GM23248 (cell line): ENCODE measurements around the gene CLDN2. TPM values are rescaled to one million over a fixed set of nuclear protein-coding genes. Genes with fewer than 3 reads are reported as not detected.

Experiments used
- DNase-seq: peaks from one replicate; pipeline ENCODE4 v3.0.0-alpha.2; 2015
- H2AFZ ChIP-seq: fragments of 200-600 bp; sonication (generic); 2 replicates; pipeline ENCODE4 v1.6.1; 2016; ENCODE audit warnings: antibody characterized with exemption
- H3F3A ChIP-seq: fragments of 200-600 bp; sonication (generic); 2 replicates; pipeline ENCODE4 v1.6.1; 2016; ENCODE audit warnings: mild to moderate bottlenecking, antibody characterized with exemption, mixed run types; ENCODE audit not compliant: insufficient read depth
- H3K27ac ChIP-seq: fragments of 200-600 bp; sonication (generic); 2 replicates; pipeline ENCODE4 v1.5.1; 2016; ENCODE audit warnings: mild to moderate bottlenecking
- H3K27me3 ChIP-seq: fragments of 200-600 bp; sonication (generic); replicated peaks from 2 replicates; pipeline ENCODE4 v1.6.1; 2016; ENCODE audit warnings: mild to moderate bottlenecking; ENCODE audit not compliant: insufficient read depth
- H3K36me3 ChIP-seq: fragments of 200-600 bp; sonication (generic); 2 replicates; pipeline ENCODE4 v1.6.1; 2016; ENCODE audit warnings: low read depth, mild to moderate bottlenecking
- H3K4me1 ChIP-seq: fragments of 200-600 bp; sonication (generic); 2 replicates; pipeline ENCODE4 v1.6.1; 2016; ENCODE audit warnings: mild to moderate bottlenecking; ENCODE audit not compliant: insufficient read depth
- H3K4me2 ChIP-seq: fragments of 200-600 bp; sonication (generic); one replicate; pipeline ENCODE4 v1.6.1; 2016; ENCODE audit warnings: mild to moderate bottlenecking; ENCODE audit not compliant: unreplicated experiment
- H3K4me3 ChIP-seq: fragments of 200-600 bp; sonication (generic); 2 replicates; pipeline ENCODE4 v1.5.1; 2016; ENCODE audit warnings: mild to moderate bottlenecking
- H3K79me2 ChIP-seq: fragments of 200-600 bp; sonication (generic); 2 replicates; pipeline ENCODE4 v1.6.1; 2016; ENCODE audit warnings: mild to moderate bottlenecking; ENCODE audit not compliant: insufficient read depth
- H3K9ac ChIP-seq: fragments of 200-600 bp; sonication (generic); 2 replicates; pipeline ENCODE4 v1.6.1; 2016; ENCODE audit warnings: mild to moderate bottlenecking
- H3K9me2 ChIP-seq: fragments of 200-600 bp; sonication (generic); 2 replicates; pipeline ENCODE4 v1.6.1; 2016; ENCODE audit warnings: mixed run types, mild to moderate bottlenecking, moderate library complexity; ENCODE audit not compliant: insufficient read depth
- H3K9me3 ChIP-seq: fragments of 200-600 bp; sonication (generic); one replicate; pipeline ENCODE4 v1.6.1; 2017; ENCODE audit warnings: low read depth
- H4K20me1 ChIP-seq: fragments of 200-600 bp; sonication (generic); 2 replicates; pipeline ENCODE4 v1.6.0; 2016; ENCODE audit not compliant: insufficient read depth
- EZH2 ChIP-seq: fragments of 200-600 bp; sonication (generic); IDR thresholded peaks from 2 replicates; pipeline ENCODE4 v1.6.1; 2018; ENCODE audit warnings: antibody characterized with exemption, mild to moderate bottlenecking; ENCODE audit not compliant: insufficient read depth, poor library complexity, severe bottlenecking
- EZH2phosphoT487 ChIP-seq: fragments of 200-600 bp; sonication (generic); IDR thresholded peaks from 2 replicates; pipeline ENCODE4 v1.6.1; 2018; ENCODE audit warnings: antibody characterized with exemption, moderate library complexity, mild to moderate bottlenecking, low read depth; ENCODE audit not compliant: insufficient read depth
- WGBS, 2 experiments: methylation state at CpG; one replicate each; pipeline ENCODE4 v1.1.6; 2015 to 2017; ENCODE audit warnings: low lambda C conversion rate in 2 of 2, low coverage in 1 of 2; ENCODE audit errors: missing lambda C conversion rate in 2 of 2; 5-methylcytosine and 5-hydroxymethylcytosine counted together
- in situ Hi-C: fragments of 300-500 bp; cut with MboI; formaldehyde crosslinking; loops from 2 replicates; pipeline ENCODE4 v1.15.0; 2020
- polyA plus RNA-seq: library from polyadenylated mRNA; unstranded; fragments of >200 nt; fragmentation: Nextera tagmentation; extraction: Ambion mirVana; gene quantifications from 2 replicates; pipeline ENCODE4 v1.2.1, GENCODE V29; 2016
- total RNA-seq: library from RNA; depleted of rRNA; stranded (reverse); fragments of >200 nt; shearing (Covaris generic); gene quantifications from 2 replicates; pipeline ENCODE4 v1.2.3, GENCODE V29; 2014

CLDN2 gene
- total and polyA plus RNA-seq, 2 experiments from 2014 or later = not detected

DNA sequence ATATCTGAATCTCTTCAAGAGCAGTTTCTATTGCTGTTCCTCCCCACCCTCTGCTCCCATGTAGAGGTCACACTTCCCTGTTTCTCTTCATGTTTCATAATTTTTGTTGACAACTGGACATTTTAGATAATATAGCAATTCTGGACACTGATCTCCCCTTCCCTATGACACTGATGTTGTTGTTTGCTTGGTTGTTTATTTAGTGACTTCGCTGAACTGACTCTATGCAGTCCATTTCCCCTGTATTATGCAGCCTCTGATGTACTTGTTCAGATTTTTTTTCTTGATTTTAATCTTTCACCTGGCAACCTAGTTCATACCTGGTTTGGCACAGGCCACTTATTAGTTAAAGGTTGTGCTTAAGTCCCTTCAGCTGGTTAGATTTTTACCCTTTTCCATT is 29.2 kb downstream of the CLDN2 start:
- no peaks in the 10 kb centered on the region for H3K9me3 ChIP-seq
- TF ChIP-seq EZH2phosphoT487 = no peak
- no peak for TF ChIP-seq EZH2

DNA sequence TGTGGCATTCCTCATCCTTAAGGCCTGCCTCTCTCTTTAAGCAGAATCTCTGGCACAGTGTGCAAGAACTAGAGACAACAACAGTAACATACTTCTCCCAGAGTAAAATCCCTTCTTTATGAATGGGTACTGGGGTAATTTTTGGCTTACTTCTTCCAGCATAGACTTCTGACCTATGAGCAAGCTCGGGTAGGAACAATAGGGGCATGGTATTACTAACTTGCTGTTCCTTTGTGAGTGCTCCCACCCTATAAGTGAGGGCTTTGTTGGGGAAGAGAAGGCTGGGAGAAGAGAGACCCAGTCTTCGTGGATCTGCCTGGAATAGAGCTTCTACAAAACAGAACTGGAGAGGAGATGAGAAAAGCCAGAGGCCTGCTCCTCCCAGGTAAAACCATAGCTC is 30.2 kb downstream of the CLDN2 start:
- Histone ChIP-seq H3K27ac (no peak overlapping the region), H3K9ac (no peak overlapping the region), H2AFZ (no peak overlapping the region), H3K4me1 (peaks cover 11% of the 10 kb centered on the region), H3K79me2 (no peaks in the 10 kb centered on the region), H3F3A (no peaks in the 10 kb centered on the region), H3K27me3 (no peaks in the 10 kb centered on the region), H4K20me1 (no peaks in the 10 kb centered on the region), H3K9me2 (no peaks in the 10 kb centered on the region), H3K4me2 (no peak overlapping the region), H3K4me3 (no peak overlapping the region), H3K36me3 (no peaks in the 10 kb centered on the region), H3K9me3 (no peaks in the 10 kb centered on the region)
- WGBS, 2 experiments = 100% methylated on average over 2 of the region's 2 CpGs
- TF ChIP-seq EZH2phosphoT487 (no peak), EZH2 (no peak)
- in situ Hi-C loops = no loop called here
- DNase-seq = no peak

More for the DNA sequence above, 29.2 kb downstream of the CLDN2 start:
- Histone ChIP-seq H3F3A (no peaks in the 10 kb centered on the region), H3K9me2 (no peaks in the 10 kb centered on the region), H3K27me3 (no peaks in the 10 kb centered on the region), H2AFZ (no peak overlapping the region), H3K27ac (no peak overlapping the region), H3K4me2 (no peak overlapping the region), H3K79me2 (no peaks in the 10 kb centered on the region), H3K4me3 (no peak overlapping the region), H3K4me1 (peaks cover 1% of the 10 kb centered on the region; the same call in 1 of the 2 replicates), H3K9ac (no peak overlapping the region), H3K36me3 (no peaks in the 10 kb centered on the region), H4K20me1 (no peaks in the 10 kb centered on the region)
- 92 to 100% methylated on average over 1 of the region's 1 CpG for WGBS, 2 experiments
- no peak for DNase-seq
- in situ Hi-C loops = no loop called here

DNA sequence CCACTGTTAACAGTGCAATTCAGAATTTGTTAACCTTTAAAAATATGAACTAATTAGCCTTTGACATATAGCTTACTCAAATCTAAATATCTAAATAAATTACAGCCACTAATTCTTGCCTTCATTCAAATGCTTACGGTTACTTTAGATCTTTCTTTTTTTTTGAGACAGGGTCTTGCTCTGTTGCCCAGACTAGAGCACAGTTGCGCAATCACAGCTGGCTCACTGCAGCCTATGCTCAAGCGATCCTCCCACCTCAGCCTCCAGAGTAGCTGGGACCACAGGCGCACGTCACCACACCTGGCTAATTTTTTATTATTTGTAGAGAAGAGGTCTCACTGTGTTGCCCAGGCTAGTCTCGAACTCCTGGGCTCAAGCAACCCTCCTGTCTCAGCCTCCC is 31.0 kb downstream of the CLDN2 start:
- H4K20me1 ChIP-seq = no peaks in the 10 kb centered on the region
- in situ Hi-C loops = no loop called here
- no peaks in the 10 kb centered on the region for H3K27me3 ChIP-seq
- no peaks in the 10 kb centered on the region for H3K79me2 ChIP-seq
- no peak for DNase-seq
- H3K4me2 ChIP-seq = no peak overlapping the region
- H3K4me1 ChIP-seq = peaks cover 14% of the 10 kb centered on the region
- H3K9ac ChIP-seq = no peak overlapping the region
- H3K9me3 ChIP-seq = no peaks in the 10 kb centered on the region
- H3F3A ChIP-seq = no peaks in the 10 kb centered on the region
- no peaks in the 10 kb centered on the region for H3K9me2 ChIP-seq
- no peak overlapping the region for H2AFZ ChIP-seq
- WGBS, 2 experiments = 94 to 99% methylated on average over 6 of the region's 6 CpGs
- H3K36me3 ChIP-seq = no peaks in the 10 kb centered on the region
- TF ChIP-seq EZH2 (no peak), EZH2phosphoT487 (no peak)
- no peak overlapping the region for H3K27ac ChIP-seq
- H3K4me3 ChIP-seq = no peak overlapping the region

GRCh38 chrX:106952089-106952488 is 31.9 kb downstream of the CLDN2 start:
- Histone ChIP-seq H4K20me1 (no peaks in the 10 kb centered on the region), H3K4me1 (peaks cover 14% of the 10 kb centered on the region), H3K79me2 (no peaks in the 10 kb centered on the region), H3F3A (no peaks in the 10 kb centered on the region), H3K9me2 (no peaks in the 10 kb centered on the region), H3K4me3 (no peak overlapping the region), H3K9me3 (no peaks in the 10 kb centered on the region), H3K9ac (no peak overlapping the region), H3K27ac (no peak overlapping the region), H3K36me3 (no peaks in the 10 kb centered on the region), H3K27me3 (no peaks in the 10 kb centered on the region), H3K4me2 (no peak overlapping the region), H2AFZ (no peak overlapping the region)
- TF ChIP-seq EZH2 (no peak), EZH2phosphoT487 (no peak)
- in situ Hi-C loops = no loop called here
- 92 to 94% methylated on average over 3 of the region's 3 CpGs for WGBS, 2 experiments
- no peak for DNase-seq

DNA sequence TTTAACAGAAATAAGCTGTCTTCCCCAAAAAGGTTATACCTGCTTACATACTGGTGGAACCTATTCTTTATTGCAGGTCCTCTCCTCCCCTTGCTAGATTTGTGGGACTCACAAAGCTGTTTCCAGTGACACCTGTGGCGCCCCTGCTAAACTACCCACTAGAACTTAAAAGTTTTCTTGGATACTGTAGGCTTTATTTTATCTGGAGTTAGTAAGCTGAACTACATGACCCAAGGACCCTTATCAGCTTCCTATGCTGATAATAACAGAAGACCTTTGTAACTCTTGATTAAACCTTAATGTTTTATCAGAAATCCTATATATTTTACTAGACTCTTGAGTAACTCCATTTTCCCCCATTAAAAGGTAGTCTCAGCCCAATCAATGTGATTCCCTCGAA is 32.3 kb downstream of the CLDN2 start:
- Histone ChIP-seq H3K4me2 (no peak overlapping the region), H3K4me3 (no peak overlapping the region), H3K9me2 (no peaks in the 10 kb centered on the region), H3K27ac (no peak overlapping the region), H3K79me2 (no peaks in the 10 kb centered on the region), H3K4me1 (peaks cover 14% of the 10 kb centered on the region), H3K27me3 (no peaks in the 10 kb centered on the region), H3K9me3 (no peaks in the 10 kb centered on the region), H4K20me1 (no peaks in the 10 kb centered on the region), H3K36me3 (no peaks in the 10 kb centered on the region), H2AFZ (no peak overlapping the region), H3F3A (no peaks in the 10 kb centered on the region), H3K9ac (no peak overlapping the region)
- WGBS, 2 experiments = 81 to 83% methylated on average over 2 of the region's 2 CpGs
- DNase-seq = no peak
- in situ Hi-C loops = no loop called here
- no peak for TF ChIP-seq EZH2
- no peak for TF ChIP-seq EZH2phosphoT487
